ENCODE measurements around the gene FKBP7. TPM values are rescaled to one million over a fixed set of nuclear protein-coding genes. Genes with fewer than 3 reads are reported as not detected.
A peak's percentile ranks its signal among the peaks of the same experiment; 100 is the strongest.

FKBP7 gene
- total and polyA plus RNA-seq, 2 of the 13 experiments (the other 11 are each of a cell fraction or from before 2014, with no cell fraction given), result 12.4 to 14.8 TPM

GRCh38 chr2:178478439-178479274, at the start of gene FKBP7 (continued):
- peak; percentile 83; the same call in 1 of the 2 replicates for TF ChIP-seq MYPOP (CRISPR knock-in tag; IDR thresholded peaks at IDR 0.05)
- TF ChIP-seq ZNF10 (CRISPR knock-in tag; IDR thresholded peaks at IDR 0.05; ENCODE audit: borderline replicate concordance, low read depth), result no peak
- TF ChIP-seq MIER3 (CRISPR knock-in tag; IDR thresholded peaks at IDR 0.05; ENCODE audit: borderline replicate concordance), result peak; percentile 20; the same call in 1 of the 2 replicates
- no peak for TF ChIP-seq ZNF83 (CRISPR knock-in tag; IDR thresholded peaks at IDR 0.05; ENCODE audit: borderline replicate concordance)
- TF ChIP-seq ZNF879 (CRISPR knock-in tag; IDR thresholded peaks at IDR 0.05), result no peak
- no peak for TF ChIP-seq ZNF660 (CRISPR knock-in tag; IDR thresholded peaks at IDR 0.05; ENCODE audit: borderline replicate concordance, low read depth)
- TF ChIP-seq ZBTB8A (CRISPR knock-in tag; IDR thresholded peaks at IDR 0.05; ENCODE audit: borderline replicate concordance, low read depth), result peak; percentile 58; the same call in 1 of the 2 replicates
- no peak for TF ChIP-seq ZSCAN5A (CRISPR knock-in tag; IDR thresholded peaks at IDR 0.05; ENCODE audit: borderline replicate concordance)
- no peak for TF ChIP-seq ZNF619 (CRISPR knock-in tag; IDR thresholded peaks at IDR 0.05)
- no peak for TF ChIP-seq PHF21A (CRISPR knock-in tag; IDR thresholded peaks at IDR 0.05)
- peak; percentile 97 for TF ChIP-seq ASH2L (IDR thresholded peaks at IDR 0.05; ENCODE audit: insufficient read length, low read depth, low read length)
- TF ChIP-seq ZSCAN31 (CRISPR knock-in tag; IDR thresholded peaks at IDR 0.05; ENCODE audit: low read depth), result no peak
- TF ChIP-seq ZSCAN25 (CRISPR knock-in tag; IDR thresholded peaks at IDR 0.05), result peak; percentile 67; the same call in 1 of the 2 replicates
- no peak for TF ChIP-seq IKZF1 (IDR thresholded peaks at IDR 0.05)
- TF ChIP-seq ZBTB1 (CRISPR knock-in tag; IDR thresholded peaks at IDR 0.05; ENCODE audit: borderline replicate concordance), result peak; percentile 86; the same call in 1 of the 2 replicates
- no peak for TF ChIP-seq EED (CRISPR knock-in tag; IDR thresholded peaks at IDR 0.05)
- no peak for TF ChIP-seq MAFG (CRISPR knock-in tag; IDR thresholded peaks at IDR 0.05)
- no peak for TF ChIP-seq NR2F6 (IDR thresholded peaks at IDR 0.05)
- TF ChIP-seq NR2F6 (CRISPR knock-in tag; IDR thresholded peaks at IDR 0.05), result 0 out of 2 replicates have a peak, but pooled peaks have one; percentile 15
- TF ChIP-seq MNT (IDR thresholded peaks at IDR 0.05), result no peak; the same call in 1 of the 2 replicates
- peak; percentile 92 for TF ChIP-seq ZNF44 (CRISPR knock-in tag; IDR thresholded peaks at IDR 0.05)
- TF ChIP-seq HNF4G (IDR thresholded peaks at IDR 0.05; ENCODE audit: borderline replicate concordance, low read depth, low read length), result no peak
- TF ChIP-seq HNF4G (CRISPR knock-in tag; IDR thresholded peaks at IDR 0.05; ENCODE audit: borderline replicate concordance, low read depth), result no peak
- no peak for TF ChIP-seq ZUFSP (CRISPR knock-in tag; IDR thresholded peaks at IDR 0.05; ENCODE audit: borderline replicate concordance)
- TF ChIP-seq RAD21 (CRISPR knock-in tag; IDR thresholded peaks at IDR 0.05), result peak; percentile 43; the same call in 1 of the 2 replicates
